ENCODE measurements around the gene TNS4.

Gene TNS4

GRCh38 chr17:40431231-40431602, 70.2 kb downstream of the TNS4 start:
- DNase-seq, result no peak

- DNase-seq, result no peak
Measured at GRCh38 chr17:40430272-40431230, 70.9 kb downstream of the TNS4 start.

GRCh38 chr17:40427002-40427491, 74.4 kb downstream of the TNS4 start:
- no peak for DNase-seq
